ENCODE results near the gene SMARCA4. TPM values are rescaled to one million over a fixed set of nuclear protein-coding genes. Genes with fewer than 3 reads are reported as not detected.
A peak's percentile ranks its signal among the peaks of the same experiment; 100 is the strongest.

The SMARCA4 gene
- total and polyA plus RNA-seq, 2 experiments from 2014 or later: 177 to 336 TPM

DNA sequence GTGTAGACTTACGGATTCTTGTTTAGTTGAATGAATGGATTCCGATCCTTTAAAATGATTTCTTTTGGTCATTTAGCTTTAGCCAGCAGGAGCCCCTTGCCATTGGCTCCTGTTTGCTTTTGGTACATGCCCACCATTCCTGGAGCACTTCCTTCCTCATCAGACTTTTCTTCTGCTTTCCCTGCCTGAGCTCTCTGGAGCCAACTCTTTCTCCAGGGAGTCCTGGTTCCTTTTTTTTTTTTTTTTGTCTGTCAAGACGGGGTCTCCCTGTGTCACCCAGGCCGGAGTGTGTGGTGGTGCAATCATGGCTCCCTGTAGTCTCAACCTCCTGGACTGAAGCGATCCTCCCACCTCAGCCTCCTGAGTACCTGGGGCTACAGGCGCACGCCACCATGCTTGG, 37.8 kb downstream of the SMARCA4 start (continued):
- TF ChIP-seq, protein P1, sequence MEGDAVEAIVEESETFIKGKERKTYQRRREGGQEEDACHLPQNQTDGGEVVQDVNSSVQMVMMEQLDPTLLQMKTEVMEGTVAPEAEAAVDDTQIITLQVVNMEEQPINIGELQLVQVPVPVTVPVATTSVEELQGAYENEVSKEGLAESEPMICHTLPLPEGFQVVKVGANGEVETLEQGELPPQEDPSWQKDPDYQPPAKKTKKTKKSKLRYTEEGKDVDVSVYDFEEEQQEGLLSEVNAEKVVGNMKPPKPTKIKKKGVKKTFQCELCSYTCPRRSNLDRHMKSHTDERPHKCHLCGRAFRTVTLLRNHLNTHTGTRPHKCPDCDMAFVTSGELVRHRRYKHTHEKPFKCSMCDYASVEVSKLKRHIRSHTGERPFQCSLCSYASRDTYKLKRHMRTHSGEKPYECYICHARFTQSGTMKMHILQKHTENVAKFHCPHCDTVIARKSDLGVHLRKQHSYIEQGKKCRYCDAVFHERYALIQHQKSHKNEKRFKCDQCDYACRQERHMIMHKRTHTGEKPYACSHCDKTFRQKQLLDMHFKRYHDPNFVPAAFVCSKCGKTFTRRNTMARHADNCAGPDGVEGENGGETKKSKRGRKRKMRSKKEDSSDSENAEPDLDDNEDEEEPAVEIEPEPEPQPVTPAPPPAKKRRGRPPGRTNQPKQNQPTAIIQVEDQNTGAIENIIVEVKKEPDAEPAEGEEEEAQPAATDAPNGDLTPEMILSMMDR (conservative IDR thresholded peaks at IDR 0.05; ENCODE audit: low read depth in 2 of 2): no peak
- no peak for TF ChIP-seq ZNF114 (CRISPR knock-in tag; IDR thresholded peaks at IDR 0.05)
- TF ChIP-seq NANOG (IDR thresholded peaks at IDR 0.05; ENCODE audit: borderline replicate concordance): no peak
- TF ChIP-seq STAT1 (IDR thresholded peaks at IDR 0.05; ENCODE audit: unreplicated experiment): no peak
- TF ChIP-seq EZH2 (IDR thresholded peaks at IDR 0.05; ENCODE audit: low read depth, unreplicated experiment): no peak

DNA sequence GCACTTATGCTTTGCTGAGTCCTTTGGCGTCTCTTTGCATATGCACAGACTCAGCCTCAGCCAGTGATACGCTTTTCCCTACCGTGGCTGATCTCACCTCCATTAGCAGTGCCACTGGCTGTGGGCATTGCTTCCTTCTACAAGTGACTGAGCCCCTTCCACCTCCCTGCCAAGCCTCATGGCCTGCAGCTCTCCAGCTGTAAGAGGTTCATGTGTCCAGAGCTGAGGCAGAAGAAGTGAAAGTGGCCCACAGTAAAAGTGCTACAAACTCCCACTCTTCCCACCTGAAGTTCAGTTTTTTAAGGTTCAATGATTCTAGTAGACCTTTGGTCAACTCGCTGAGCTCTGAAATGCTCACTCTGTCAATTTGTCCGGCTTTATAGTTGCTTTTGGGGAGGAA, 44.7 kb downstream of the SMARCA4 start:
- Histone ChIP-seq H3K4me1 (ENCODE audit: insufficient read depth) (no peaks in the 10 kb centered on the region), H3K4me2 (no peak overlapping the region), H3F3A (replicated peaks; ENCODE audit: low read depth) (peaks cover 23% of the 10 kb centered on the region; the same call in 1 of the 2 replicates), H3K79me2 (replicated peaks; ENCODE audit: insufficient read depth) (no peaks in the 10 kb centered on the region; the same call in 1 of the 2 replicates), H4K20me1 (replicated peaks; ENCODE audit: insufficient read depth) (peaks cover 7% of the 10 kb centered on the region; the same call in 1 of the 2 replicates), H3K27ac (ENCODE audit: low read depth) (0 out of 2 replicates have a peak overlapping the region, but pooled peaks have one; percentile 26), H2AFZ (no peak overlapping the region), H3K9me2 (ENCODE audit: insufficient read depth) (no peaks in the 10 kb centered on the region), H3K36me3 (ENCODE audit: insufficient read depth) (peaks cover 45% of the 10 kb centered on the region), H3K27me3 (ENCODE audit: insufficient read depth) (no peaks in the 10 kb centered on the region), H3K4me3 (no peak overlapping the region)
- Mint-ChIP-seq H3K4me3 (no peak overlapping the region), H3K4me1 (no peaks in the 10 kb centered on the region), H3K9me3 (no peaks in the 10 kb centered on the region), H3K27me3 (ENCODE audit: insufficient read depth, low read depth, poor library complexity) (peaks cover 1% of the 10 kb centered on the region), H3K36me3 (ENCODE audit: low read depth) (peaks cover 77% of the 10 kb centered on the region), H3K27ac (0 out of 2 replicates have a peak overlapping the region, but pooled peaks have one; percentile 5)
- DNase-seq (ENCODE audit: low spot score) (no peak), ATAC-seq (no peak)
- TF ChIP-seq, protein P2, sequence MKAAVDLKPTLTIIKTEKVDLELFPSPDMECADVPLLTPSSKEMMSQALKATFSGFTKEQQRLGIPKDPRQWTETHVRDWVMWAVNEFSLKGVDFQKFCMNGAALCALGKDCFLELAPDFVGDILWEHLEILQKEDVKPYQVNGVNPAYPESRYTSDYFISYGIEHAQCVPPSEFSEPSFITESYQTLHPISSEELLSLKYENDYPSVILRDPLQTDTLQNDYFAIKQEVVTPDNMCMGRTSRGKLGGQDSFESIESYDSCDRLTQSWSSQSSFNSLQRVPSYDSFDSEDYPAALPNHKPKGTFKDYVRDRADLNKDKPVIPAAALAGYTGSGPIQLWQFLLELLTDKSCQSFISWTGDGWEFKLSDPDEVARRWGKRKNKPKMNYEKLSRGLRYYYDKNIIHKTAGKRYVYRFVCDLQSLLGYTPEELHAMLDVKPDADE (IDR thresholded peaks at IDR 0.05): no peak
- TF ChIP-seq, protein P1 (conservative IDR thresholded peaks at IDR 0.05; ENCODE audit: low read depth in 2 of 2): no peak
- TF ChIP-seq EZH2phosphoT487 (IDR thresholded peaks at IDR 0.05; ENCODE audit: unreplicated experiment): no peak
- no peak for TF ChIP-seq EZH2 (IDR thresholded peaks at IDR 0.05; ENCODE audit: low read depth, unreplicated experiment)
- no peak for TF ChIP-seq POLR2AphosphoS5 (IDR thresholded peaks at IDR 0.05; ENCODE audit: low read depth)
- no peak for TF ChIP-seq ZNF331 (CRISPR knock-in tag; IDR thresholded peaks at IDR 0.05; ENCODE audit: low read depth)
- no peak for TF ChIP-seq NANOG (IDR thresholded peaks at IDR 0.05; ENCODE audit: borderline replicate concordance)
- TF ChIP-seq CREB1 (CRISPR knock-in tag; IDR thresholded peaks at IDR 0.05; ENCODE audit: low read depth): no peak
- no peak for TF ChIP-seq STAT1 (IDR thresholded peaks at IDR 0.05; ENCODE audit: unreplicated experiment)
- TF ChIP-seq JUNB (IDR thresholded peaks at IDR 0.05; ENCODE audit: unreplicated experiment): no peak
- TF ChIP-seq, protein P3, sequence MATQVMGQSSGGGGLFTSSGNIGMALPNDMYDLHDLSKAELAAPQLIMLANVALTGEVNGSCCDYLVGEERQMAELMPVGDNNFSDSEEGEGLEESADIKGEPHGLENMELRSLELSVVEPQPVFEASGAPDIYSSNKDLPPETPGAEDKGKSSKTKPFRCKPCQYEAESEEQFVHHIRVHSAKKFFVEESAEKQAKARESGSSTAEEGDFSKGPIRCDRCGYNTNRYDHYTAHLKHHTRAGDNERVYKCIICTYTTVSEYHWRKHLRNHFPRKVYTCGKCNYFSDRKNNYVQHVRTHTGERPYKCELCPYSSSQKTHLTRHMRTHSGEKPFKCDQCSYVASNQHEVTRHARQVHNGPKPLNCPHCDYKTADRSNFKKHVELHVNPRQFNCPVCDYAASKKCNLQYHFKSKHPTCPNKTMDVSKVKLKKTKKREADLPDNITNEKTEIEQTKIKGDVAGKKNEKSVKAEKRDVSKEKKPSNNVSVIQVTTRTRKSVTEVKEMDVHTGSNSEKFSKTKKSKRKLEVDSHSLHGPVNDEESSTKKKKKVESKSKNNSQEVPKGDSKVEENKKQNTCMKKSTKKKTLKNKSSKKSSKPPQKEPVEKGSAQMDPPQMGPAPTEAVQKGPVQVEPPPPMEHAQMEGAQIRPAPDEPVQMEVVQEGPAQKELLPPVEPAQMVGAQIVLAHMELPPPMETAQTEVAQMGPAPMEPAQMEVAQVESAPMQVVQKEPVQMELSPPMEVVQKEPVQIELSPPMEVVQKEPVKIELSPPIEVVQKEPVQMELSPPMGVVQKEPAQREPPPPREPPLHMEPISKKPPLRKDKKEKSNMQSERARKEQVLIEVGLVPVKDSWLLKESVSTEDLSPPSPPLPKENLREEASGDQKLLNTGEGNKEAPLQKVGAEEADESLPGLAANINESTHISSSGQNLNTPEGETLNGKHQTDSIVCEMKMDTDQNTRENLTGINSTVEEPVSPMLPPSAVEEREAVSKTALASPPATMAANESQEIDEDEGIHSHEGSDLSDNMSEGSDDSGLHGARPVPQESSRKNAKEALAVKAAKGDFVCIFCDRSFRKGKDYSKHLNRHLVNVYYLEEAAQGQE (IDR thresholded peaks at IDR 0.05; ENCODE audit: unreplicated experiment): no peak
- TF ChIP-seq ZNF114 (CRISPR knock-in tag; IDR thresholded peaks at IDR 0.05): no peak

Measured in GM23338 (cell line).